ENCODE results near the gene WNT7B.

Gene WNT7B

DNA sequence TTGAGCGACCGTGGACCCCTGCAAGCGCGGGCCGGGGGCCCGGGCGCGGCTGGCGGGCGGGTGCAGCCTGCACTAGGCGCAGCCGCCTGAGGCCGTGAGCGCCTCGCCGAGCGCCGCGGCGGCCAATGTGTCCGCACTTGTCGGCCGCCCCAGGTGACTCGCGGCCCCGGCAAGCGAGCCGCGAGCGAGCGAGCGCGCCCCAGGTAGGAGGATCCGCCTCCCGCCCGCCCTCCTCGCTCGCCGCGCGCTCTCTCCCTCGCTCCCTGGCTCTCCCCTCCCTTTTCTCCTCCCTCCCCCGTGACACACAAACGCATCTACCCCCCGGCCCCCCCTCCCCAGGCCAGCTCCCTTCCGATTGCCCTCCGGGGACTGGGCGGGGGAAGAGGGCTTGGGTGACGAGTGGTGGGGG is at the start of gene WNT7B:
Gene WNT7B (minus strand): TSS at position 160 of the 409 bp plus-strand sequence. CDS start 408 bp downstream, outside the sequence.
- DNase-seq, result peak in 1 of 2 experiments; percentile 22

DNA sequence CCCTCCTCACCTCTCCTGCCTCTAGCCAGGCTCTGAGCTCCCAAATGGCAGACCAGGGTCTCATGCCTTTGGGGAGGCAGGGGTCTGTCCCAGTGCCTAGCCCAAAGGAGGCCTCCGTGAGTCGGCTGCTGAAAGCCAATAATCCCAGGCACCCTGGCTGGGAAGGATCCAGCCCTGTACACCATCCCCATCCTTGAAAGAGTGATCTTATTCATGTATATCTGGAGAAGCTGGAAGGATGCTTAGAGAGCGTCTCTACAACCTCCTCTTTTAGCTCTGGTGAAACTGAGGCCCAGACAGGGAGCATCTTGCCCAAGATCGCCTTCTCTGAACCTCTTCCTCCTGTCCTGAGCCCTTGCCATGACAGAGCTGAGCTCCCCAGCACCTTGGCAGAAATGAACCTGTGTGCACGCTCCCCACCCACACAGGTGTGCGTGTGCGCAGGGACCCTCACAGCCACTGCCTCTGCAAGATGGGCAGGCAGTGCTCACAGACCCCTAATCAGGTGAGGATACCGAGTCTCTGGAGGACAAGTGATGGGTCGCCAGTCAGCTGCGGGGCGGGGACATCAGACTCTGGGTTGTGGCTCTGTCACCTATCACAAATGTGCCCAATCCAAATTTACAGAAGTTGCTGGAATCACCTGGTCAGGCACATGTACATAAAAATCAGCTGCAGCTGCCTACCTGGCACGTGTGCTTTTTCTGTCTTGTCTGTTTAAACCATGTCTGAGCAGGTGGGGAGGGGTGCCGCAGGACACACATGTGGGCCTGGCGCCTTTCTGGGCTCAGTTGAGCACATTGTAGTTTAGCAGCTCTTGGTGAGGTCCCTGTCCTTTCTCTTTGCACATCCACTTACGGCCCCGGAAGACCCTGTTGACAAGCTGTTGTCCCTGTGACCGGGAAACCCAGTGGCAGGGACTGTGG is 49.3 kb upstream of the WNT7B start:
- DNase-seq, result no peak

DNA sequence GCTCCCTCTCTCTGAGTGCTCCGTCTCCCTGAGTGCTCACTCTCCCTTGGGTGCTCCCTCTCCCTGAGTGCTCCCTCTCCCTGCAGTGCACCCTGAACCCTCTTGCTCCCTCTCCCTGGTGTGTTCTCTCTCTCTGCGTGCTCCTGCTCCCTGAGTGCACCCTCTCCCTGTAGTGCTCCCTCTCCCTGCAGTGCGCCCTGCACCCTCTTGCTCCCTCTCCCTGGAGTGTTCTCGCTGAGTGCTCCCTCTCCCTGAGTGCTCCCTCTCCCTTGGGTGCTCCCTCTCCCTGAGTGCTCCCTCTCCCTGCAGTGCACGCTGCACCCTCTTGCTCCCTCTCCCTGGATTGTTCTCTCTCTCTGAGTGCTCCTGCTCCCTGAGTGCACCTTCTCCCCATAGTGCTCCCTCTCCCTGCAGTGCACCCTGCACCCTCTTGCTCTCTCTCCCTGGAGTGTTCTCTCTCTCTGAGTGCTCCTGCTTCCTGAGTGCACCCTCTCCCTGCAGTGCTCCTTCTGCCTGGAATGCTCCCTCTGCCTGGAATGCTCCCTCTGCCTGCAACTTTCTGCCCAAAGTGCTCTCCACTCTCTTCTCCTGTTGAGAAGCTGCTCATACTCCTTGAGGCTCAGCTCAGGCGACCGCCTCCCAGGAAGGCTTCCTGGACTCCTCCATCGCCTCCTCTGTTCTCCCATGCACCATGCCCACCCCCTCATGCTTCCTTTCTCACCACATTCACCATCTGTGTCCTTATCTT is 48.4 kb upstream of the WNT7B start:
- no peak for DNase-seq

DNA sequence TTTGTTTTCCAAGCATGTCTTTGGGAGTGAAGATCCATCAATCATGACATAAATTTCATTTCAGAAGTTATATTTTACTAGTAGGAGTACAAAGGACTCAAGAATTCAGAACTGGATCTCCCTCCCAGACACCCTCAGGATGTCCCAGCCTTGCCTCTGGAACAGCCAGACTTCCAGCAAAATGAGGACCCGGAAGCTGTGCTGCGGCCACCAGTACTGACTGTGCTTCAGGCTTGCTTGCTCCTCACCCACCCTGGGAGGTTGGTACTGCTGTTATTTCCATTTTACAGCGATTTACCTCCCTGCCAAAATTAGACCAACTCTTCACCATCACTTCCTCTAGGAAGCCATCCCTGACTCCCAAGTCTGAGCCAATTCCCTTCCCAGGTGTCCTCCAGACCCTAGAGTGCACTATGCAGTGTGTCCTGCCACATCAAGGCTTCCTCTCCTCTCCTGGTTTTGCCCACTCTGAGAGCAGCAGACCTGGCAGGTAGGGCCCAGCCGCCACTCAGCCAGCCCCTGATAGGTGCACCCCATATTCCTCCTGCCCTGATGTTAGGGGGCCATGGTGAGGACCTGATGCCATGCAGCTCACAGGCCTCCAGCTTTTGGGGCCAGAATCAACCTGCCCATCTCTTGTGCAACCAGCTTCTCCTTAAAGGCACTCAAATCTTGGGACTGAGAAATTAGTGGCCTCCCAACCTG is 47.3 kb upstream of the WNT7B start:
- DNase-seq, result no peak

DNA sequence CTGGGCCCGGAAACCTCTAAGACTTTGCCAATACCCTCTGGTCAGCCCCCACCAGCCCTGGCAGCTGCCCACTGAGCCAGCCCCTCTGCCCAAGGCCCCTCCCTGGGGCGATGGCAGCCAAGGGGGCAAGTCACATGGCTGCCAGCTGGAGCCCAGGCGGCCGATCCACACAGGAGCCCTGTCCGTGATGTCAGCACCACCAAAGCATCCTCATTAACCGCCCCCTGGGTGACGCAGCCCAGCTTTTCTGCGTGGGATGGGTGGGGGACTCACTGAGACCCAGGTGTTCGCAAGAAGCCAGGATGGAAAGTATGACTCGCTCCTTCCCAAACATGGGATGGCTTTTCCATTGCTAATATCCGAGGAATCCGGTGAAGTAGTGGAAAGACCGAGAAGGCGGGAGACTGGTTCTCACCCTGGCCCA is 46.6 kb upstream of the WNT7B start:
- no peak for DNase-seq

DNA sequence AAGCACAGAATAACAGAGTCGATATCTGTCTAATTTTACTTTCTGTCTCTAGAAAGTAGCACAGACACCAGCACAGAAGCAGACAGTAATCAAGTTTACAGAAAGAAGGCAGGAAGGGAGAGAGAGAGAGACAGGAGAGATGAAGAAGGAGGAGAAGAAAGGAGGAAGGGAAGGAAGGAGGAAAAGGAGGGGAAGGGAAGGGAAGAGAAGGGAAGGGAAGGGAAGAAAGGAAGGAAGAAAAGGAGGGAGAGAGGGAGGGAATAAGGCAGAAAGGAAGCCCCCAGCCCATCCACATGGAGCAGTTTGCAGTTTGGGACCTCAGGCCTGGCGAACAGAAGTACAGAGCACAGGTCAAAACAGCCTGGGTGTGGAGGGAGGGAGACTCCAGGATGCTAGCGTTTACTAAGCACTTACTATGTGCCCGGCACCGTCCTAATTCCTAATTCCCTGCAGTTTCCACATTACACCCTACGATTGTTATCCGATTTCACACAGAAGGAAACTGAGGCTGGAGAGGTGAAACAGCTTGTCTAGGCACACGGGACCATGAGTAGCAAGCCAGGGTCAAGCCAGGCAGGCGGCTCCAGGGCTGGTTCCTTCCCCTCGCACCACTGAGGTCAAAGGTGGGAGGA is 46.0 kb upstream of the WNT7B start:
- no peak for DNase-seq

DNA sequence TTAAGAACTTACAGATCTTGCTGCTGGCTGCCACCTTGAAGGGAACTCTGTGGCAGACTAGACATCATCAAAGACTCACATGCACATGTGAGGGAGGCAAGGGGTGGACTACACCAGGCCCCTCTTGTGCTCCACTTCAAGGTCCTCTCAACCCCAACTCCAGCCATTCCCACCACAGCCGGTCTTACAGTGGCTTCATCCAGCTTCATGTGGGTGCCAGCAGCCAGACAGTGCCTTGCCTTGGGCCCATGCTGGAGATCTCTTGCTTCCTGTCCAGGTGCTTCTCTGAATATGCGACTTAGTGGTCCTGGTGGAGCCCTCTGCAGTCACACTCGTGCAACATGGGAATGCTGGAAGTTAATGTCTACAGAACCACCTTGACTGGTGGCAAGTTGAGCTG is 44.6 kb upstream of the WNT7B start:
- DNase-seq, result no peak

DNA sequence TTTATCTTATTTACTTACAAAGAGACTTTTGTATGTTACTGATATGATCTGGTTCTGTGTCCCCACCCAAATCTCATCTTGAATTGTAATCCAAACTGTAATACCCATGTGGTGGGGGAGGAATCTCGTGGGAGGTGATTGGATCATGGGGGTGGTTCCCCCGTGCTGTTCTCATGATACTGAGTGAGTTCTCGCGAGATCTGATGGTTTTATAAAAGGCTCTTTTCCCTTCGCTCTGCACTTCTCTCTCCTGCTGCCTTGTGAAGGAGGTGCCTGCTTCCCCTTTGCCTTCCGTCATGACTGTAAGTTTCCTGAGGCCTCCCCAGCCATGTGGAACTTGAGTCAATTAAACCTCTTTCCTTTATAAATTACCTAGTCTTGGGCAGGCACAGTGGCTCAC is 42.4 kb upstream of the WNT7B start:
- no peak for DNase-seq

DNA sequence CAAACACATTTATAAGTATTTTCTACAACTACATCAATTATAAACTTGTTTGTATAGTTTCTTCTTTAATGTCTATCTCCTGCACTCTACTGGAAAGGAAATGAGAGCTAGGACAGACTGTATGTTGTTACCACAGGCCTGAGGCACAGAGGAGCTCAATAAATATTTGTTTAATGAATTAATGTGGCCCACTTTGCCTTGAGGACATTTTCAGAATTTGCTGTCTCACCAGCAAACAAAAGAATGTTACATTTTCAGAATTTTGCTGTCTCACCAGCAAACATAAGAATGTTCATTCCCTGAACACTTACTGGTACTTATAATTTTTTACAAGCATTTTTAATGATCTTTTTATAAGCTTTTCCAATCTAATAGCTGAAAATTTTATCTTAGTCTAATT is 41.9 kb upstream of the WNT7B start:
- no peak for DNase-seq

GRCh38 chr22:46017166-46017565 is 40.2 kb upstream of the WNT7B start:
- DNase-seq, result no peak

GRCh38 chr22:46013460-46014416 is 36.8 kb upstream of the WNT7B start:
- peak; percentile 90 to 91 for DNase-seq

GRCh38 chr22:46012881-46013281 is 35.9 kb upstream of the WNT7B start:
- DNase-seq, result no peak

DNA sequence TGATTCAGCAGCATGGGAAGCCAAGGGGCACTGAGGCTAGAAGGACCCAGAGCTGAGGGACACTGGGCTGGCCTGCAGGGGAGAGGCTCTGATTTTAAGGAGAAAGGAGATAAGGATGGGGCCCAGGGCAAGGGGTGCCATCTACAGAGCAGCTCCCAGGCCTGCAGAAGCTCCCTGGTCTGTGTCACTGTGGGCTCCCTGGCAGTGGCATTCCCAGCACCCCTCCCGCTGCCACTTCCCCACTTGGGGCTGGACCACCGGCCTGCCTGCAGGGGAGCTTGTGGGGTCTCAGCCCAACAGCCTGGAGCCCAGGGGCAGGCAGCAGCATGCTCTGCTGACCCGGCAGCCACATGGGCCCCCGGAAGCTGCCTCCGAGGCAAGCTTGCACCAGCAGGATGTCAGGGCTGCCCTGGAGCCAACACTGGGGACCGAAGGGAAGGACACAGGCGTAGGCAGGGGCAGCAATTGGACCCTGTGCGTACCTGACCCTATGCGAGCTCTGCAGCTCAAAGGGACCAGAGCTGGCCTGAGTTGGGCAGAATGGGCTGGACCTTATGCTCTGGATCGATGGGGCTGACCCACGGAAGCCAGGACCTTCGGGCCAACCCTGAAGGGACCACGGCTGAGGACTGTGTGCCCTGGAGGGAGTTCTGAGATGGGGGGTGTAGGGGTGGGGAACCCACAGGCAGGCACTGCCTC is 35.4 kb upstream of the WNT7B start:
- no peak for DNase-seq

DNA sequence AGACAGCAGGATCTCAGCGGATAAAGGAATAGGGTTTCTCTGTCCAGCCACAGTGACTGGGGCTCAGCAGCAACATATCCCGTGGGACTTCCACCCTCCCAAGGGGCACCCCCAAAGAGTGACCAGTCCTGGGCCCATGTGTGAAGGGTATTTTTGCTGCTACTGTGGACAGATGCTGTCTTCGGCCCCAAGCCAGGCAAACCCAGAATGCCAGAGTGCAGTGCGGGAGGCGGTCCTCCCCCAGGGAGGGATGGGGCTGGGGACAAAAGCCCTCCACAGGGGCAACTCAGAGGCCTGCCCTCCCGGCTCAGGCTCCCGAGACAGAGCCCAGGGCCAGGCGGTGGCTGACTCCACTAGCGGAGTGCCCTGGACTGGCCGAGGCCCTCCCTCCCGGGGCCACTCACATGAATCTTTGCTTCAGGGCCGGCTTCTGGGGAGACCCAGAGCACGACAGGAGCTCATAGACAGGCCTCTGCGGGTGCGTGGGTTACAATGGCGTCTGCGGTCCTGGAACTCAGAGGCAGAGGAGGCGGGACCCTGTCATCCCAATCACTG is 34.7 kb upstream of the WNT7B start:
- DNase-seq, result no peak

DNA sequence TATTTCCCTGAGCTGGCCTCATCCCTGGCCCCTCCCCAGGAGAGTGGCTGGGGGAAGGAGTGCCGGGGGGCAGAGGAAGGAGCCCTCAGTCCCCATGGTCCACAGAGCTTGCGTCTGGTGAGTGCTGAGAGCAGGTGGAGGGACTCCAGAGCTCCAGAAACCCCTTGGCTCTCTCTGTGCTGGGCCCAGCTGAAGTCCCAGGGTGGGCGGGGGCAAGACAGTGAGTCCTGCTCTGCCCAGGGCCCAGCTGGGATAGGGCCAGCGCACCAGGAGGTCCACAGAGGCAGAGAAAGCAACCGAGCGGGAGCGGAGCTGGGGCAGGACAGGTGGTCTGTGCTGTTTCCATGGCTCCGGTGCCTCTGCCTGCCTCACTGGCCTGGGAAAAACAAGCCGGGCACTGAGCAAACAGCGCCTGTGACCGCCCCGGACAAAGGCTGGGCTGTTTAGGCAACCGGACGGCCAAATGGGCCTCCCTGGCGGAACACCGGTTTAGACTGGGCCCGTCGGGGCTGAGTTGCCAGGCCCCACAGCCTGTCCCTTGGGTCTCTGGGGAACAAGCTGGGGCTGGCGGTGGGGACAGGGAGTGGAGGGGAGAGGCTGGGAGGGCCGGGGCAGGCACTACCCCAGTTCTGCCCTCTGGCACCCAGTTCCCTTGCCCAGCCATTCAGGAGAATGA is 34.1 kb upstream of the WNT7B start:
- DNase-seq, result no peak

GRCh38 chr22:46010207-46010867 is 33.4 kb upstream of the WNT7B start:
- no peak for DNase-seq

GRCh38 chr22:46009730-46010129 is 32.8 kb upstream of the WNT7B start:
- no peak for DNase-seq

DNA sequence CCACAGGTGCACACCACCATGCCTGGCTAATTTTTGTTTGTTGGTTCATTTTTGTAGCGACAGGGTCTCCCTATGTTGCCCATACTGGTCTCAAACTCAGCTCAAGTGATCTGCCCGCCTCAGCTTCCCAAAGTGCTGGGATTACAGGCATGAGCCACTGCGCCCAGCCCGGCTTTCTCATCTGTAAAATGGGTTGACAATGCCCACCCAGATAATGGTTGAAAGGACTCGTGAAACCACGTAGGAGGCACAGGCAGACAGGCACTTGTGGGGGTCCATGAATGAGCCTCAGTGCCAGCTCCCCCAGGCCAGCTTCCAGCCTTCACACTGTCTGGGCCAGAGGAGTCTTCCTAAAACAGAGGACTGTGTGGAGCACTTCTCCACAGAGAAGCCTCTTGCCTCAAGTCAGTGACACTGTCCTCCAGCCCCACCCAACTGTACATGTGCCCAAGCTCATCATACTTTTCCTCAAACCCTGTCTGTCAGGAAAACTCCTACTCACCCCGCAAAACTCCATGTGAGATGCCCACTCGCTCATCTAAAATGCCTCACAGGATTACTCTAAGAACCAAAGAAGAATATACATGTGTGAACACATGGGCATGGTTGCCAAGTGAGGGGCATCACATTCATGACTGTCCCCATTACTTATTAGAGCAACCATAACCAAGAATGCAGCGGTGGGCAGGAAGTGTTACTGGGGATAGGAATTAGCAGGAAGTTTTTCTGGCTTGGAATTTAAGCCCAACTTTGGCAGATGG is 32.1 kb upstream of the WNT7B start:
- no peak for DNase-seq

- no peak for DNase-seq
Measured at GRCh38 chr22:46008291-46008690, 31.3 kb upstream of the WNT7B start.
